ENCODE results near the gene AFF2.

Gene AFF2

DNA sequence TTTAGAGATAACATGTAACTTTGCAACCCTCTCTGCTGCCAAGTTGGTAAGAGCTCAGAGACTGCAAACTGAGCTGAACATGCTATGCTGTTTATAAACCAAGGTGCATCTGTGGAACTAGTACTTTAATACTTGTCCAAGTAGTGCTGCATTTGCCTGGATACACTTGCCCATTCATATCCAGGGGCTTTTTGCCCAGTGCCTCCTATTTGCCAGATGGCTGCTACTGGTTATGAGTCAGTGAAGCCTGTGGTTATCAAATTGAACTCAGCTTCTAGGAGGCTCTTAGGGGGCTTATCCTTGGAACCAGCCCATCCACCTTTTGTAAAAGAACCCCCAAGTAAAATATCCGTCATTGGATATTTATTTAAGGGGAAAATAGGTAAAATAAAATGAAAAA lies 79.6 kb downstream of the AFF2 start:
- TF ChIP-seq, protein P1, sequence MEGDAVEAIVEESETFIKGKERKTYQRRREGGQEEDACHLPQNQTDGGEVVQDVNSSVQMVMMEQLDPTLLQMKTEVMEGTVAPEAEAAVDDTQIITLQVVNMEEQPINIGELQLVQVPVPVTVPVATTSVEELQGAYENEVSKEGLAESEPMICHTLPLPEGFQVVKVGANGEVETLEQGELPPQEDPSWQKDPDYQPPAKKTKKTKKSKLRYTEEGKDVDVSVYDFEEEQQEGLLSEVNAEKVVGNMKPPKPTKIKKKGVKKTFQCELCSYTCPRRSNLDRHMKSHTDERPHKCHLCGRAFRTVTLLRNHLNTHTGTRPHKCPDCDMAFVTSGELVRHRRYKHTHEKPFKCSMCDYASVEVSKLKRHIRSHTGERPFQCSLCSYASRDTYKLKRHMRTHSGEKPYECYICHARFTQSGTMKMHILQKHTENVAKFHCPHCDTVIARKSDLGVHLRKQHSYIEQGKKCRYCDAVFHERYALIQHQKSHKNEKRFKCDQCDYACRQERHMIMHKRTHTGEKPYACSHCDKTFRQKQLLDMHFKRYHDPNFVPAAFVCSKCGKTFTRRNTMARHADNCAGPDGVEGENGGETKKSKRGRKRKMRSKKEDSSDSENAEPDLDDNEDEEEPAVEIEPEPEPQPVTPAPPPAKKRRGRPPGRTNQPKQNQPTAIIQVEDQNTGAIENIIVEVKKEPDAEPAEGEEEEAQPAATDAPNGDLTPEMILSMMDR (IDR thresholded peaks at IDR 0.05; ENCODE audit: low read depth, low read length), result no peak
- no peak overlapping the region for H3K4me3 ChIP-seq (ENCODE audit: low read depth, low read length)

DNA sequence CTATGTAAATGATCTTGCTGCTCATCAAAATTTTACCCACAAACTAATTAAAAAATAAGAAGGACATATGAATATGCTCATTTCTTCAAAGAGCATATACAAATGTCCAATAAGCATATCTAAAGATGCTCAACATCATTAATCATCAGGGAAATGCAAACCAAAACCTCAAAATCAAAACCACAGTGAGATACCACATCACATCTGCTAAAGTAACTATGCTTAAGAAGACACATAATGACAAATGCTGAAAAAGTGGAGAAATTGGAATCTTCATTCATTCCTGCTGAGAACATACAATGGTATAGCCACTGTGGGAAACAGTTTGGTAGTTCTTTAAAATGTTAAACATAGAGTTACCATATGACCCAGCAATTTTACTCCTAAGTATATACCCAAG lies 81.9 kb downstream of the AFF2 start:
- TF ChIP-seq, protein P1 (IDR thresholded peaks at IDR 0.05; ENCODE audit: low read depth, low read length), result no peak
- no peak overlapping the region for H3K4me3 ChIP-seq (ENCODE audit: low read depth, low read length)

DNA sequence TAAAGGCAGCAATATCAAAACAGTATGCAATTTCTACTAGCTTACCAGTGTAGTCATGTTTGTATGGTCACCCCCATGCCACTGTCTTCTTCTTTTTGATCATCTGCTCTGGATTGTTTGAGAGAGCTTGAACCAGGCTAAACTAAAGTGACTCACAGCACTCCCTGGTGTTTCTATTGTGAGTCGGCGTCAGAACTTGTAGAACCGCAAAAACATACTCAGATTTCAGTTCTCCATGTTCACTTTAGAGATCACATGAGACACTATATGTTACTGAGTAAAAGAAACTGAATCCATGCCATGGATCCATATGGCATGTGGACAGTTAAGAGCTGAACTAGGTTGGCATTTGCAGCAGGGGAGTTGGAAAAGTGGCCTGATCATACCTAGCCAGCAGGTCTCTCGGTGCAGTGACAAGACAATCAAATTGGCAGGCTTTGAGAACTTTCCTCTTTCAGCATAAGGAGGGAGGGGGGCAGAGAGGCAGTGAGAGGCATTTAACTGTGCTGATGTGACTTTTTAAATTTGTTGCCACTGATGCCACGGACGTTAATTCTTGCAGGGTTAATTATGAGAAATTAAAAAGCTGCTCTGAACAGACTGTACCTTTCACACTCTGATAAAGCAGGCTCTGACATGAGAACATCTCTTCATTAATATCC lies 88.4 kb downstream of the AFF2 start:
- no peak overlapping the region for H3K4me3 ChIP-seq (ENCODE audit: low read depth, low read length)
- TF ChIP-seq, protein P1 (IDR thresholded peaks at IDR 0.05; ENCODE audit: low read depth, low read length), result no peak

DNA sequence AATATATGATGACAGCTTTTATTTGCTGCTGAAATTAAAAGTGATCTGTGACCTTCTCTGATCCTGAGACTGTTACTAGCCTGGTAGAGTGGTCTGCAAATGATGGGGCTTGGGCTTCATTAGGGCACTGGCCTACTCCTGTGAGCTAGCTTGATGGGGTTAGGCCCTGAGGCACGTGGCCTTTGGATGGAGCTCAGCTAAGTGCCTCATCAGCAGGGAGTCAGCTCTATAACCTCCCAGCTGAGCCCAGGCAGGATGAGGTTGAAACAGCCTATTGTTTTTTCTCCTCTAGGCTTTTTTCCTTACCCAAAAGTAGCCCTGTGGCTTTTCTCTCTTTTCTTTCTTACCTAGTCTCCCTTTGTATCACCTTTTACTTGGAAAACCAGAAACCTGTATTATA lies 92.2 kb downstream of the AFF2 start:
- TF ChIP-seq, protein P1 (IDR thresholded peaks at IDR 0.05; ENCODE audit: low read depth, low read length), result no peak

DNA sequence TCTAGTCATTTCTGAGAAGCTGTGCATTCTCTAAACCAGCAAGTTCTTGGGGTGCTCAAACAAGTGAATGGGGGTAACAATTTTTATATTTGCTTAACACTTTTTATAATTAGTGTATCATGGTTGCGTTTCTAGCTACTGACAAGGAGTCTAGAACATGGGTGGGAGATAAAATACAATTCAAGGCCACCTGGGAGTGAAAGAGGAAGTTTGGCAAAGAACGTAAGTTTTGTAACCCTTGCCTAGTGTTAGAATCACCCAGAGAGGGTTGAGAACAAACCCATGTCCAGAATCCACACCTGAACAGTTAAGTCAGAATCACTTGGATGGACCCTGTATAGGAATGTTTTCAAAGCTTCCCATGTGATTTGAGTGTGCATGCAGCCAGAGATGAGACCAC lies 92.7 kb downstream of the AFF2 start:
- TF ChIP-seq, protein P1 (IDR thresholded peaks at IDR 0.05; ENCODE audit: low read depth, low read length), result no peak

More for the DNA sequence above, 92.2 kb downstream of the AFF2 start:
- H3K4me3 ChIP-seq (ENCODE audit: low read depth, low read length), result no peak overlapping the region

DNA sequence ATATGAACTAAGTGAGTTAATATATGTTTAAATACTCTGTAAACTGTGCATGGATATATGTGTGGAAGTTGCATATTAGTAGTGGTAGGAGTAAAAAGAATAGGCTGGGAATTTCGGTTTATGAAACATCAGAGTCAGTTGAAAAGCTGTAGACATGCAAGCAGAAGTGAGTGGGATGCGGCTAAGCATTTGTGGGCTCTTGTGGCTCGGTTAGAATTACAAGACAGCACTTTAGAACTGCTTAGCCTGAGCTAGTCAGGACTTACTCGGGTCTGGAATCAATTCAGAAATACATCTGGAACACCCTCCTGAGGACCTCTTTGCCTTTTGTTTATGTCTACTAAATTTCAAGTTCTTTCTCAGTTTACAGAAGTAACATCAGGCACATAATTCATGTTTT lies 93.6 kb downstream of the AFF2 start:
- TF ChIP-seq, protein P1 (IDR thresholded peaks at IDR 0.05; ENCODE audit: low read depth, low read length), result no peak
- H3K4me3 ChIP-seq (ENCODE audit: low read depth, low read length), result no peak overlapping the region

More for the DNA sequence above, 92.7 kb downstream of the AFF2 start:
- no peak overlapping the region for H3K4me3 ChIP-seq (ENCODE audit: low read depth, low read length)

DNA sequence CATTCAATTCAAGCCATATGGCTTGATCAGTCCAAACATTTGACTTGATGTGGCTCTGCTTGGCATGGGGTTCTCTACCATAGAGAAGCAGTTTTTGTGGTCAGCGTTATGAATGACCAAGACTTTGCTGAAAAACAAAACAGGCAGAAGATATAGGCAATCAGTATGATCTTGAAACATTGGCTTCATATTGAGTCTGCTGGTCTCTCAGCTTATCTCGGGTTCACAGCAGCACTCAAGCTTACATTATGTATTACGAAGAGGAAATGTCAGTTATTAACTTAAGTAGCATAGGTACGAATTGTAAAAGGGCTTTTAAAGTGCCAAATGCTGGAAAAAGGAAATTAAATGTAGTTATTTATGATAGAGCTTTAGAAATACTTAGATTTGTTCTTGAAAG lies 99.0 kb downstream of the AFF2 start:
- H3K4me3 ChIP-seq (ENCODE audit: low read depth, low read length), result no peak overlapping the region
- TF ChIP-seq, protein P1 (IDR thresholded peaks at IDR 0.05; ENCODE audit: low read depth, low read length), result no peak
